MV-4-11 (cell line): ENCODE data around the gene KDR.

Source experiments
- DNase-seq: peaks from one replicate; lab custom pipeline; 2025; lab: John Stamatoyannopoulos, UW

KDR gene

GRCh38 chr4:55079451-55080173, 45.8 kb downstream of the KDR start:
- no peak for DNase-seq

DNA sequence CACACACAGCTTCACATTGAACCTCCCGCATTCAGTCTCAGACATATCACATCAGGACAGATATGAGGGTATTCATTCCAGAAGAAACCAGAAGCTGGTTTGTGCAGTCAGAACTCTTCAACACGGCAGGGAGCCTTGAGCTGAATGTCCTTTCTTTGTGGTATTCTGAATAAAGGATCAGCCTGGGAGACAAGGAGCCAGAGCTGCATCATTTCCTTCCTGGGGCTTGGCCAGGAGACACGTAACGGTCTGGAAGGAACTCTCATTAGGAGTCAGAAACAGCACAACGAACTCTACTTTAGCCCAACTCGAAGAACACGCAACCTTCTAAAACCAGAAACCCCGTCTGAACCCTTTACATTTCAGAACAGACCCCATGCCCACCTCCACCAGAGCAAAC, 46.4 kb downstream of the KDR start:
- no peak for DNase-seq

- DNase-seq = no peak
Measured at GRCh38 chr4:55077577-55077976, 47.8 kb downstream of the KDR start.

DNA sequence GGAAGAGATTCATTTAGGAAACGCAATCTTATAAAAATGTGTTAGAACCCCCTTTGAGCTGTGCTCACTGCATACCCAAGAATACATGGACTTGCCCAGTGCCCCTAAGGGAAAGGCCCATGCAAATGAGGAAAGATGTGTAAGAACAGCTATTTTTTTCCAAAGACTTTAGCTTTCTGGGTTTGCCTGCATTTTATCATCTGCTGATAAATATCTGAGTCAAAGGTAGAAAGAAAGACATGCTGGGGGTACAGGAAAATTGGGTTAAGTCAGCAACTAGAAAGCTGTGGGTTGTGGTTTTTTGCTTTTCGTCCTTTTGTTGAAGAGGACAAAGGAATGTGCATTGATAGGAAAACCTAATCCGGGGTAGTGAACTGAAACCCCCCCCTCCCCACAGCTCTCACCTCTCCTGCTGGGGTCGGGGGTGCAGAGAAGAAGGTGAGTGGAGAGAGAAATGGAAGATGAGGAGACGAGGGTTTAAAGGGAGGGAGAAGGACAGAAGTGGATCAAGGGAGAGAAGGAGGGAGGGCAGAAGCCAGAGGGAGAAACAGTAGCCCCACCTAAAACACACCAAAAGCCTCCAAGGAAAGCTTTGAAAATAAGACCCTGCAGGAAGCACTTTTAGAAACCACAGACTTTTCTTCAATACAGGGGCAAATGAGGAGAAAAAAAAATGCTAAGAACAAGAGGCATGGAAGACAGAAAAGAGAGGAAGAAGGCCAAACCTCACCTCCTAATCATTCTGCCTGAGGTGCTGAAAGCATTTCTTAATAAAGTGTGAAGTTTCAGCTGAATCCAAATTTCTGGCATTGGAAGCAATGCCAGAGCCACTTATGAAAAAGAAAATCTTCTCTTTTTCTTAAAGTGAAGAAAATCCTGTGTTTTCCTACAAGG, 49.3 kb downstream of the KDR start:
- no peak for DNase-seq

- no peak for DNase-seq
Measured at GRCh38 chr4:55075376-55075775, 50.0 kb downstream of the KDR start.

GRCh38 chr4:55074386-55074785, 51.0 kb downstream of the KDR start:
- no peak for DNase-seq

- DNase-seq = no peak
Measured at GRCh38 chr4:55071951-55072350, 53.4 kb downstream of the KDR start.

DNA sequence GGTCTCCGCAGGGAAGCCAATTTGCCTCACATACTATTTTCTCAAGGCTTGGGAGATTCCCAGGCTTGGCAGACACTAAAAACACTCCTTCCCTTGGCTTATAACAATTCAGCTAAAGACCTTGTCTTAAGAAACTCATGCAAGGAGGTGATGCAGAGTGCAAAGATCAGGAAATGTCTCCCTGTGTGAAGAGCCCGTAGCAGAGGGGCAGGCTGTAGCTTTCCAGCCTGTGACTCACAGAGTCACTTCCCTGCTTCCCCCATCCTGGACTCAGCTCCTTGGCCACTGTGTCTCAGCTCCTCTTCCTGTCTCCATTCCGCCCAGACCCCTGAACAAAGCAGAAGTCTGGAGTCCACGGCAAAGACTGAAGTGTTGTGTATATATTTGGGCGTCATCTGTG, 56.1 kb downstream of the KDR start:
- DNase-seq = no peak

DNA sequence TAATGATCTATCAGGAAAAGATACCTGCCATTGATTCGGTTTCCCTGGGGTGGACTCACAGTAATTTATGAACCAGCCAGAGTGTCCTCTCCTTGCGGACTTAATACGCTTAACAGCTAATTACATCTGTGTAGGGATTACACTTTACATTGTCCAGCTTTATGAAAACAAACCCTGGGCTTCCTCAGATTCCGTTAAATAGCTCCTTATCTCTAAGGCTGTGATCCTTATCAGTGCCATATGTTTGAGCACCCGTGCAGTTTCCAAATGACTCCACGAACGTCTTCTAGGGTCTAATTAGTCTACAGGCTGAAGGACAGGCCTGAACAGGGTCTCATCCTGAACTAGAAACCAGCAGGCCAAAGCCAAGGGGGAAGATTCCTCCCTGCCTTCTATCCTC, 56.9 kb downstream of the KDR start:
- DNase-seq = no peak

DNA sequence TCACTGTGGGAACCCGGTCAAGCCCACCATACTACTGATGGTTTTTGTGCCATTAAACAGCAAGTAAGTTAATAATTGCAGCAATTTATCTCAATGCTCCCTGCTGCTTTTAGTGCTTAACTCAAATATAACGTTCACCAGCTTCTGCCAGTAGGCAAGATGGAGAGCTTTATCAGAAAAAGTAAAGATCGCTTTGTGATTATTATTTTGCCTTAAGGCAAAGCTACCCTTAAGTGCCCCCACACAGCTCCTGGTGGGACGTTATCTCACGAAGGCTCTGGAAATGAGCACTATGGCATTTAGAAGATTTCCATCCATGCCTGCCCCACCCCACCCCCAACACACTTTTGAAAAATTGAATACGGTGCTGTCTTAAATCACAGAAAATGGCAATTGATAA, 59.4 kb downstream of the KDR start:
- no peak for DNase-seq

DNA sequence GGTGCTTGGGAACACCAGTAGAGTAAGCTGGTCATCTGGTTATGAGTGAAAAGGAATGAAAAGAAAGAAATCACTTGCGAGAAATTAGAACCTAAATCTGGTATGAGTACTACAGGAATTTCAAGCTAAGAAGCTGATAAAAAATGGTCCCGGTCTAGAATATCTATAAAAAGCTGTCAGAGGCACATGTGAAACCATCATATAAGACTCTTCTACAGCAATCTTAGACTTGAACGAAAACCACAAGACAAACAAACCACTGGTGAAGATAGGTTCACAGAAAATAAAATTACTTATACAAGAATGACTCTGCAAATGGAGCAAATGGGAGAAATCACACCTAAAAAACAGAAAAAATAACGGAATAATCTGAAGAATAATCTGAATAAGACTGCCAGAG, 69.9 kb downstream of the KDR start:
- no peak for DNase-seq

DNA sequence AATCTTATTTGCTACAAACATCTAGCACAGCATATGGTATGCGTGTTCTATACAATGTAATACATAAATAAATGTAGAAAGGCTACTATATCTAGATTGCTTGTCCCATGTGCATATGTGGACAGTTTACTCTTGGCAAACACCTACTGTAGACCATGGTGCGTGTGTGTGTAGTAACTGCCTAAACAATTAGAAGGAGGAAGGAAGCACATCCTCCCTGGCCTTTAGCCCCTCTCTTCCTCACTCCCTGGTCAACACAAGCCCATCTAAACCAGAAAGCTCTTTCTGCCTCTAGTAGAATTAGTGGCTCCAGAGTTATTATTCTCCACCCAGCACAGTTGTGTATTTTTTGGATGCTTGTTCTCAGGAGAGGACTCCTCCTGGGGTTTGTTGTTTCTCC, 73.9 kb downstream of the KDR start:
- no peak for DNase-seq

- no peak for DNase-seq
Measured at GRCh38 chr4:55050418-55050950, 74.9 kb downstream of the KDR start.

DNA sequence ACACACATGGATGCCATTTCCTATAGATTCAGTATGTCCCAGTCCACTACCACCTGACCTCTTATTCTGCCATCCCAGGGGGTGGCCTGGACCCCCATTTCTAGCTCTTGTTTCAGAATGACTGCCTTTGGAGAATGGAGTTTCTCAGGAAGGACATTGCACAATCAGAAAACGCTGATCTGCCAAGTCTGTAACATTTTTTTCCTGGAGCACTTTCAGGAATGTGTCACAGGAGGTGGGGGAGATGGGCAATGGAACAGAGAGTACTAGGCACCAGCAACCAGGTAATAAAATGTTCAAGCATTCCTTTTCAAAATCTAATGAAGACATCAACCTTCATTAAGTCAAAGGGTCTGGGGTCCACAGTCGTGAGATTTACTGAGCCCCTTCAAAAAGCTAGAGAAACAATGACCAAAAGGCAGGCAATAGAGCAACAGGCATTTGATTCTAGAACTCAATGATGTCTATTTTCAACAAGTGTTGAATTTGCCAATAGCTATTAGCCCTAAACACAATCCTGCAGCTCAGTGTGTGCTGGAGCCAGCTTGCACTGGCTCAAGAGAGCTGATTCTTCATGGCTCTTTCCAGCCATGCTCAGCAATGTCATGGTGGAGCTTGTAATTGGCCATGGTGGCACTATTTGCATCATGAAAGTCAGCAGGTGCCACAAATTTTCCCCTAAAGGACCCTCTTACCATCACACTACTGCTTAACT, 87.1 kb downstream of the KDR start:
- DNase-seq = no peak

GRCh38 chr4:55037728-55038127, 87.7 kb downstream of the KDR start:
- no peak for DNase-seq

DNA sequence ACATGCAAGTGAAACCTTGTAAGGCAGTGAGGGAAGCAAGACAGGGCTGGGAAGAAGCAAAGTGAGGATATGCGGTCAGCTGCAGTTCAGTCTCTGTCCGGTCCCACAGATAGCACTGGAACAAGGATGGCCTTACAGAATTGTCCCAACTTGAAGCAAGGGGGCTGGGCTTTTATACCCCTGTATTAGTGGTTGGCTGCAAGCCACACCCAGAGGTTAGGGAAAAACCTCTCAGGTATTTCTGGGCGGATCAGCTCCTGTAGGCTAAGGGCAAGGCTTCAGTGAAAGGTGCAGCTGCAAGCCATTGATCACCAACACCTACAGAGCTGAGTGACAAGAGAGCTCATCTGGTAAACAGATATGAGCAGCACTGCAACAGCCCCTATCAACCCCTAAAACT, 89.0 kb downstream of the KDR start:
- DNase-seq = no peak

DNA sequence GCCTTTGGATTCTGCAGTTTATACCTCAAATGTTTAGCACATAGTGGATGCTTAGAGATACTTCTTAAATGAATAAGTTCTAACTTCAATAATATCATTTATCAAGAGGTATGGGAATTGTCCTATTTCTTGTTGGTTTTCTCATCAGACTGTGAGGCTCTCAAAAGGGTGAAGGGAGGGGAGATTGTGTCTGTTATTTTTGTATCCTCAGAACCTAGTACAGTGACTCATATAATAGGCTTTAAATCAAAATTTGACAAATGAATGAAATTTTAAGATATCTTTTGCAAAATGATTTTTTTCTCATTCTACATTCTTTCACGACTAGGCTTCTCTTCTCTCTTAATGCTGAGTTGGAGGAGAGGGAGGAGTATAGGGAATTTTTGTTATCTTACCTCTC, 89.5 kb downstream of the KDR start:
- DNase-seq = no peak

- no peak for DNase-seq
Measured at GRCh38 chr4:55033296-55033695, 92.1 kb downstream of the KDR start.

- DNase-seq = no peak
Measured at GRCh38 chr4:55032788-55033187, 92.6 kb downstream of the KDR start.

GRCh38 chr4:55032179-55032578, 93.2 kb downstream of the KDR start:
- DNase-seq = no peak

- DNase-seq = no peak
Measured at GRCh38 chr4:55031158-55031557, 94.2 kb downstream of the KDR start.

DNA sequence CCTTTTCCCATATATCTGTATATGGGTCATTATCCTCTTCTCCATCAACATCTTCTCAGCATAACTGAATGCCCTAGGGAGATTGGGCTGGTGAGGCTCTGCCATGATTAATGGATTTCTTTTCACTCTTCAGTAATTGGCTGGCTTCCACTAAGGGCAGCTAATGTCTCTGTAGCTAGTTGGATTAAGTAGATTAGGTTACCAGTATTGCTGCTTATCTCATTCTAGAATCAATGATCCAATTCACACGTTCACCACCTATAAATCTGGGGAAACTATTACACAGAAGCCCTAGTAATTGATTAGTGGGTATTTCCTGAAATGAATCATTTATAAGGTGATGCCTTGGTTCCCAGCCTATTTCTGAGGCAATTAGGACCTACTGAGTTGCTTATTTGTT, 94.8 kb downstream of the KDR start:
- DNase-seq = no peak
